RWPE1 (cell line): ENCODE data around the gene DDX1.

Experiments
- CTCF ChIA-PET: fragments of 350-600 bp; sonication (Branson Sonifier 250); formaldehyde crosslinking; extraction: SDS; loops from one replicate; lab custom pipeline; 2021; lab: Yijun Ruan, JAX
- POLR2A ChIA-PET: fragments of 400-600 bp; formaldehyde crosslinking; extraction: SDS; loops from one replicate; lab custom pipeline; 2020; ENCODE audit warnings: antibody characterized with exemption; ENCODE audit not compliant: low non-redundant PET; lab: Yijun Ruan, JAX
- DNase-seq: peaks from one replicate; pipeline ENCODE4 v3.0.0; 2012; ENCODE audit warnings: low spot score
- H3K27ac ChIP-seq: fragments of 450-650 bp; 2 replicates; pipeline ENCODE4 v1.5.1; 2017
- CTCF ChIP-seq: fragments of 450-650 bp; conservative IDR thresholded peaks from 2 replicates; pipeline ENCODE4 v1.5.1; 2017; ENCODE audit warnings: low read depth, mild to moderate bottlenecking

DDX1 gene

GRCh38 chr2:15547115-15547876, 44.4 kb upstream of the DDX1 start:
- DNase-seq = no peak
- ChIA-PET CTCF (interaction anchor here (0.7 to 1.4 kb wide), 3 partner anchors 12 to 222 kb away, joined by 3 to 4 read pairs (median 3); no protein-coding TSS in a partner anchor), POLR2A (no interaction called here)
- TF ChIP-seq CTCF = no peak
- H3K27ac ChIP-seq = no peak overlapping the region

- ChIA-PET POLR2A (no interaction called here), CTCF (no interaction called here)
- TF ChIP-seq CTCF = no peak
- DNase-seq = no peak
- no peak overlapping the region for H3K27ac ChIP-seq
These were observed 42.7 kb upstream of the DDX1 start for GRCh38 chr2:15548974-15549373.

- no peak for DNase-seq
- POLR2A ChIA-PET = no interaction called here
- CTCF ChIA-PET = no interaction called here
- no peak for TF ChIP-seq CTCF
- H3K27ac ChIP-seq = no peak overlapping the region
These were observed 38.1 kb upstream of the DDX1 start for GRCh38 chr2:15553519-15553918.

- CTCF ChIA-PET = interaction anchor here (0.6 kb wide), 1 partner anchor 1410 kb away, joined by 3 read pairs; no protein-coding TSS in a partner anchor
- TF ChIP-seq CTCF = no peak
- H3K27ac ChIP-seq = no peak overlapping the region
- POLR2A ChIA-PET = no interaction called here
- DNase-seq = no peak
These were observed 37.7 kb upstream of the DDX1 start for GRCh38 chr2:15553951-15554350.

- POLR2A ChIA-PET = no interaction called here
- TF ChIP-seq CTCF = no peak
- CTCF ChIA-PET = interaction anchor here (0.6 kb wide), 2 partner anchors 37 to 1409 kb away, joined by 3 to 4 read pairs; no protein-coding TSS in a partner anchor
- DNase-seq = no peak
- H3K27ac ChIP-seq = no peak overlapping the region
These were observed 37.0 kb upstream of the DDX1 start for GRCh38 chr2:15554525-15555218.

GRCh38 chr2:15555760-15556193, 35.9 kb upstream of the DDX1 start:
- DNase-seq = no peak
- TF ChIP-seq CTCF = no peak
- CTCF ChIA-PET = interaction anchor here (0.6 kb wide), 1 partner anchor 1201 kb away, joined by 3 read pairs; no protein-coding TSS in a partner anchor
- POLR2A ChIA-PET = no interaction called here
- H3K27ac ChIP-seq = no peak overlapping the region
